ENCODE results near the gene UNC13D.
"Not testable (repeated sequence)": the region's sequence is repeated elsewhere in the genome, so short reads cannot be mapped to it uniquely, and the experiment has no call there.

The UNC13D gene

GRCh38 chr17:75843577-75844529 lies at the start of gene UNC13D:
UNC13D (minus strand) TSS chr17:75844404; CDS start chr17:75844337, 67 bp downstream.
- no peak for DNase-seq

- DNase-seq: no peak
Observed at GRCh38 chr17:75893305-75894048, 49.3 kb upstream of the UNC13D start.

GRCh38 chr17:75892556-75893224 lies 48.5 kb upstream of the UNC13D start:
- DNase-seq: no peak

GRCh38 chr17:75891605-75892555 lies 47.7 kb upstream of the UNC13D start:
- DNase-seq: no peak

- DNase-seq: no peak
Observed at GRCh38 chr17:75891022-75891604, 46.9 kb upstream of the UNC13D start.

- DNase-seq: no peak
Observed at GRCh38 chr17:75889454-75889853, 45.2 kb upstream of the UNC13D start.

- DNase-seq: no peak
Observed at GRCh38 chr17:75888484-75888883, 44.3 kb upstream of the UNC13D start.

- not testable (repeated sequence) for DNase-seq
Observed at GRCh38 chr17:75885860-75886259, 41.7 kb upstream of the UNC13D start.

GRCh38 chr17:75885431-75885830 lies 41.2 kb upstream of the UNC13D start:
- DNase-seq: no peak

- no peak for DNase-seq
Observed at GRCh38 chr17:75881678-75882454, 37.7 kb upstream of the UNC13D start.

GRCh38 chr17:75880266-75880665 lies 36.1 kb upstream of the UNC13D start:
- no peak for DNase-seq

- peak; percentile 69 for DNase-seq
Observed at GRCh38 chr17:75878174-75878998, 34.2 kb upstream of the UNC13D start, which contains the start of gene TRIM47. TRIM47 (minus strand) TSS chr17:75878581; CDS start chr17:75878548, 33 bp downstream.

GRCh38 chr17:75877752-75878173 lies 33.6 kb upstream of the UNC13D start:
- peak; percentile 46 for DNase-seq

GRCh38 chr17:75876938-75877751 lies 32.9 kb upstream of the UNC13D start:
- DNase-seq: peak; percentile 96

- no peak for DNase-seq
Observed at GRCh38 chr17:75876190-75876937, 32.2 kb upstream of the UNC13D start.

- peak; percentile 83 for DNase-seq
Observed at GRCh38 chr17:75875940-75876189, 31.7 kb upstream of the UNC13D start.

- DNase-seq: no peak
Observed at GRCh38 chr17:75875182-75875939, 31.2 kb upstream of the UNC13D start.

Measured in T1000 (cell line).